ENCODE data around the gene FHL1.

DNA sequence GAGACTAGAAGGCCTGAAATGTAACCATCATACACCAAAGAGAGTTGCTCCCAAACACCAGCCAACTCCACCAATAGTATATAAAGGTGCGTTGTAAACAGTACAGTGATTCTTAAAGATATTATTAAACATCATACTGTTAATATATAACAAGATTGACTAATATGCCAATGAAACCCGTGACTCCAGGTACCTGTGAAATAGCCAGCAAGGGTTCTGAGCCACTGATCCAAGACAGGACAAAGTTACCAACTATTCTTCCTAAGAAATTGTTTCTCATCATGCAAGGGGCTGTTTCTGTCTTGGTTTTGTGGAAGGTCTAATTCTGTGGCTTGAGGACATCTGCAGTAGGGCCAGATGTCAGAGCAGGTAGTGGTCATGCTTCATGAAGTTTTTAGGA is 47.2 kb downstream of the FHL1 start:
- TF ChIP-seq, protein P1, sequence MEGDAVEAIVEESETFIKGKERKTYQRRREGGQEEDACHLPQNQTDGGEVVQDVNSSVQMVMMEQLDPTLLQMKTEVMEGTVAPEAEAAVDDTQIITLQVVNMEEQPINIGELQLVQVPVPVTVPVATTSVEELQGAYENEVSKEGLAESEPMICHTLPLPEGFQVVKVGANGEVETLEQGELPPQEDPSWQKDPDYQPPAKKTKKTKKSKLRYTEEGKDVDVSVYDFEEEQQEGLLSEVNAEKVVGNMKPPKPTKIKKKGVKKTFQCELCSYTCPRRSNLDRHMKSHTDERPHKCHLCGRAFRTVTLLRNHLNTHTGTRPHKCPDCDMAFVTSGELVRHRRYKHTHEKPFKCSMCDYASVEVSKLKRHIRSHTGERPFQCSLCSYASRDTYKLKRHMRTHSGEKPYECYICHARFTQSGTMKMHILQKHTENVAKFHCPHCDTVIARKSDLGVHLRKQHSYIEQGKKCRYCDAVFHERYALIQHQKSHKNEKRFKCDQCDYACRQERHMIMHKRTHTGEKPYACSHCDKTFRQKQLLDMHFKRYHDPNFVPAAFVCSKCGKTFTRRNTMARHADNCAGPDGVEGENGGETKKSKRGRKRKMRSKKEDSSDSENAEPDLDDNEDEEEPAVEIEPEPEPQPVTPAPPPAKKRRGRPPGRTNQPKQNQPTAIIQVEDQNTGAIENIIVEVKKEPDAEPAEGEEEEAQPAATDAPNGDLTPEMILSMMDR (IDR thresholded peaks at IDR 0.05; ENCODE audit: extremely low read depth in 1 of 2, insufficient read depth in 1 of 2, low read depth in 1 of 2, low read length in 2 of 2): no peak
- TF ChIP-seq EZH2 (IDR thresholded peaks at IDR 0.05; ENCODE audit: borderline replicate concordance, low read depth, low read length, severe bottlenecking): no peak
- TF ChIP-seq POLR2A (IDR thresholded peaks at IDR 0.05; ENCODE audit: low read depth, low read length): no peak
- no peak for TF ChIP-seq POLR2AphosphoS5 (IDR thresholded peaks at IDR 0.05; ENCODE audit: insufficient read depth, low read depth, low read length)
- TF ChIP-seq, protein P2, sequence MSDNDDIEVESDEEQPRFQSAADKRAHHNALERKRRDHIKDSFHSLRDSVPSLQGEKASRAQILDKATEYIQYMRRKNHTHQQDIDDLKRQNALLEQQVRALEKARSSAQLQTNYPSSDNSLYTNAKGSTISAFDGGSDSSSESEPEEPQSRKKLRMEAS (IDR thresholded peaks at IDR 0.05; ENCODE audit: insufficient read depth, insufficient read length): no peak
- TF ChIP-seq JUN (IDR thresholded peaks at IDR 0.05; ENCODE audit: borderline replicate concordance, insufficient read depth, insufficient read length, low read depth): no peak
- no peak for TF ChIP-seq MYC (IDR thresholded peaks at IDR 0.05; ENCODE audit: low read depth, low read length)
